Measurements from ENCODE around the gene CD163.
A peak's percentile ranks its signal among the peaks of the same experiment; 100 is the strongest.
"Not testable (repeated sequence)": the region's sequence is repeated elsewhere in the genome, so short reads cannot be mapped to it uniquely, and the experiment has no call there.

The CD163 gene

DNA sequence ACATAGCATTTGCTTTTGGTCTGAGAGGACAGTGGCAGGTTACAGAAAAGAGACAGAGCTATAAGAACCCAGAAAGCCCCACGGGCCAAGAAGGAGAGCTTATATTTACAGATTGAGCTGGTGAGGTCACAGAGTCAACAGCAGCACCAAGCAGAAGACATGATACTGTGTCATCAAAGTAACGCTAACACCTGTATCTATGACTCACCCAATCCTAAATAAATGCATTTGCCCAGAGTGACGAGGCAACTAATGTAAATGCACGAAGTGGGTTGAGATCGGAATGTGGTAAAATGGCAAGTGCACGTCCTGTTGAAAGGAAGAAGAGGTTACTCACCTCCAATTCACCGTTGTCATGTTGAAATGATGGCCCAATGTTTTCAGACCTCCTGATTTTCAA lies 52.9 kb downstream of the CD163 start:
- no peak for DNase-seq (ENCODE audit: low read depth in 3 of 3, low spot score in 1 of 3)

DNA sequence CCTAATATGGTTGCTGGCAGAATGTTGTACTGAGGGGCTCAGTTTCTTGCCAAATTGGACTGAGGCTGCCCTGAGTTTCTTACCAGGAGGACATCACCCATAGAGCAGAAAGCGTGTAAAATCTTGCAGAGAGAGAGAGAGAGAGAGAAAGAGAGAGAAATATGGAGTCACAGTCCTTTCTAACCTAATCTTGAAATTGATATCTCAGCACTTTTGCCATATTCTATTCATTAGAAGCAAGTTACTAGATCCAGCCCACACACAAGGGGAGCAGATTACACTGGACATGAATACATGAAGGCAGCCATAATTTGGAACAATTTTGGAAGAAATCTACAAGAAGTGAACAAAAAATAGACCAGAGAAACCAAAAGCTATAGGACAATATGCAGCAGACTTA lies 55.5 kb downstream of the CD163 start:
- no peak for DNase-seq (ENCODE audit: low read depth in 3 of 3, low spot score in 1 of 3)

DNA sequence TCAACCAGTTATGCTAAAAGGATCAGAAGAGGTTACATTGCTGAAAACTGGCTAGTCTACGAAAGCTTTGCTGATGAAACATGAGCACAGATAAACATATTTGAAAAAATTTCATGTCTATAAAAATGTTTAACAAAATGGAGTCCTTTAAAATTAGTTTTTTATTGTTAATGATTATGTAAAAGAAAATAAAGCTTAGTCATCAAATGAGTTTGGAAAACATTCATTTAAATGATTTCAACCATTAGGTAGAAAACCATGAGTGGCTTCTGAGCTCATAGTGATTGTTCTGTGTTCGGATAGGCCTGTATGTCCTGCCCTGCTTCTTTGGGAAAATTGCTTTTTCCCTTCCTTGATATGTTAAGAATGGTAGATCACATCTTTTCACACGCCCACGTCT lies 59.0 kb downstream of the CD163 start:
- DNase-seq (ENCODE audit: low read depth in 3 of 3, low spot score in 1 of 3), result no peak

DNA sequence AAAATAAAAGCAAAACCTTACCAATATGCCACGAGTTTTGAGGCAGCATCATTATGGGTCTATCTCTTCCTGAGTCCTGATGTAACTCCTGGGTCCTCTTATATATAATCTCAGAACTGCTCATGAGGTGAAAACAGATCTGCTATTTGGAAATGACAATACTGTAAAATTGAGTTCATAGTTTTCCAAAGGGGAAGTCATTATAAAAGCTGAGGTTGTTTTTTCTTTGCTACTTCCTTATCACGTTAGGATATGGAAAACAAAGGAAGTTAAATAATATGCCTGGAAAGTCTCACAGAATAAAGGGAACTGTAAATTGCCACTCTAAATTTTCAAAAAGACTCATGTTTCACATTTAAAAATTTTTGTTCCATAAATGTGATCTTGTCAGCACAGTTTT lies 59.5 kb downstream of the CD163 start, which contains the start of gene CD163L1:
Gene CD163L1 (minus strand): TSS at position 78 of the 400 bp plus-strand sequence. CDS start 26 bp downstream, at position 52.
- DNase-seq (ENCODE audit: low read depth in 3 of 3, low spot score in 1 of 3), result no peak

DNA sequence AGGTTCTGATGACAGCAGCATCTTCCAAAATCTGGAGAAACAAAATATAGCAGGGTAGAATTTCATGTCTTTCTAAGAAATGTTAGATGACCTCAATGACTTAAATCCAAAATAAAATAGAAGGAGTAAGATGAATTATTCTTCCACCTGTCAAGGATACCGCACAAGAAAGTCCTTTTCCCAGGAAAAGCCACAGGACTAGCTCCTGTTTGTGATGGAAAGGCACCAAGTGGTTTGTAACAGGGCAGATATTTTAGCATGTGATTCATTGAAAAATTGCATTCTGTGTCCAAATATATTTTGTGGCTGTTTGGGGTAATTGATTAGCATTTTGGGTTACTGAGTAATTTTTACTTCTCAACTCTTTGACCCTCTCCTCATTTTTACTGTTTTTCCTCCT lies 62.4 kb downstream of the CD163 start:
- DNase-seq (ENCODE audit: low read depth in 3 of 3, low spot score in 1 of 3), result no peak

DNA sequence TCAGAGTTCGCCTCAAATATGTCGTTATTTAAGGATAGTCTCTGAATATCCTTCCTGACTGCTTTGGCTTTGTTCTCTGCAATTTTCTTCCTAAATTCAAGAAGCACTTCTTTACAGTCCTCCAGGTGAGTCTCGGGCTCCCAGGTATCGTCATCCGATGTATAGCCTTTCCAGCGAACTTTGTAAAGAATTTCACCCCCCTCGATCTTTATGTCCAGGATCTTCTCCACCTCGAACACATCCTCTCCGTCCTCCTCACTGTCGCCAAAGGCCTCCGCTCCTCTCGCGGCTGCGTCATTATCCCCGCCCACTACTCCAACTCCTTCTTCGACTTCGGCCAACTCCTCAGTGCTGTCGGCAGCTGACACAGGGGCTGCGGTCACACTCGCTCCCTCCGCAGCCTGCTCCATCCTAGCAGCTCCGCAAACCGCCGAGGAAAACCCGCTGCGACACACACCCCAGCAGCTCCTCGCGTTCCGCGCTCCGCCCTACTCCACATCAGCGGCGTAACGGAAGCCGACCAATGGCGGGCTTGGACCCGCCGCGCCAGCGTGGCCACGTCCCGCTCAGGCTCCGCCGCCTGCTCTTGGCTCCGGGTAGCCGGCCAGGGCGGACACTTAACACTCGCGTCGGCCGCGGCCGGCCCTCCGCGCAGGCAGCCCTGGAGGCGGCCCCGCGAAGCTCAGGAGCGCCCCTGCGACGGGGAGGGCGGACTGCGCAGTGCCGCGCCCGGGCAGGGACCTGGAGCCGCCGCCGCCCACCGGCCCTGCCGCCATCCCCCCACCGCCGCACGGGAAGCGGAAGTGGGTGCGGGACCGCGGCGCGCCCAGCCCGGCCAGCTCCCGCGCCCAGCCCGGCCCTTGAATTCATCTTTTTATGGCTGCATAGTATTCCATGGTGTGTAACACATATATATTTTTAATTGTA lies 63.7 kb downstream of the CD163 start:
- DNase-seq (ENCODE audit: low read depth in 3 of 3, low spot score in 1 of 3), result peak in 1 of 3 donors; percentile 8

DNA sequence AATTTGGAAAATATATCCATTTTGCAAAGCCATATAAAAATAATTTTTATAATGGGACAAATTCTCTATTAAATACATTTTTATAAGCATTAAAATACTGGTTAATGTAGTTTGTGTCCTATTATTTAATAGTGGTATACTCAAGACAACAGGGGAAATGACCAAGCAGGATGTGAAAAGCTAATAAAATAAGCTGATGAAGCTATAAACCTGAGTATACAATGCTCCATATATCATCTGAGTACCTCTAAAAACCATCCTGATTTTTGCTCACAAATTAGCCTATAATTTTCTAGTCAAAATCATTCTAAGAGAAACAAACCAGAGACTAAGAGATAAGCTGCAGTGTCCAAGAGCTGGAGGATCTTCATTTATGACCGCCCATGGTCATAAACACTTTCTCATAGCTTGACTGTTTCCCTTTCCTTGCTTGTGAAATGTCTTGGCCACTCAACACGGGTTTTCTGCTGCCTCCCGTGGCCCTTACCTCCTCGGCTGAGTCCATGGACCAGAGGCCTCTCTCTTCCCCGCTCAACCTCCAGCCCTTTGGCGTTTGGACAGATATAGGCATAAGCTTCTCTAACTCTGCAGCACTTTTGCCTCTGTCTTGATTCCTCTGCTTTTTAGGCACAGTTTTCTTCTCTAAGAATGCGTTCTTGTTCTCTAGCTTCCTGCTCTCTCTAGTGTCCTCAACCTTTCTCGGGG lies 65.1 kb downstream of the CD163 start:
- not testable (repeated sequence) for DNase-seq (ENCODE audit: low read depth in 3 of 3, low spot score in 1 of 3)

DNA sequence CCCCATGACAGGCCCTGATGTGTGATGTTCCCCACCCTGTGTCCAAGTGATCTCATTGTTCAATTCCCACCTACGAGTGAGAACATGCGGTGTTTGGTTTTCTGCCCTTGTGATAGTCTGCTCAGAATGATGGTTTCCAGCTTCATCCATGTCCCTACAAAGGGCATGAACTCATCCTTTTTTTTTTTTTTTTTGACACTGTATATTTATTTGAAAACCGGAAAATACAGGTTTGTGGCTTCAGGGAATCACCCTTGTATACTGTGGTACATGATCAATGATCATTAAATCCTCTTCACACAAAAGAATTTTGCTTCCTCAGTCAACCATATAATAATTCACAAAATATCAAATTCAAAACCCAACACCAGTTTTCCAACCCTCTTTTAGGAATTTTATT lies 66.1 kb downstream of the CD163 start:
- not testable (repeated sequence) for DNase-seq (ENCODE audit: low read depth in 3 of 3, low spot score in 1 of 3)

DNA sequence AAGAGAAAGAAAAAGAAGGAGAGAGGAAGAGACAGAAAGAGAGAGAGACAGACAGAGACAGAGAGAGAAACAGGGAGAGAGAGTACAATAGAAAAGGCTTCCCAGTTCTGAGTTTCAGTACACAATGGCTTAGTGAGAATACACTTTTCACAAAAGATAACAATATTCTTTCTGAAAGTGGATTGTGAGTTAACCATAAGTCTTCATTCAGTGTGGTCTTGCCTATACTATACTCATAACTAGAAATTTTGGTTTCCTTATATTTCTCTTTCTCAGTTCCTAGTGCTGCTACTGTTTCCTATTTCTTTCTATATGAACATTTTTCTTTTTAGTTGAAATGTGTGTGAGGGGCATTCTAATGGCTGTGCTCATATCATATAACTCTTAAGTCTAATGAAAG lies 68.9 kb downstream of the CD163 start:
- DNase-seq (ENCODE audit: low read depth in 3 of 3, low spot score in 1 of 3), result no peak

DNA sequence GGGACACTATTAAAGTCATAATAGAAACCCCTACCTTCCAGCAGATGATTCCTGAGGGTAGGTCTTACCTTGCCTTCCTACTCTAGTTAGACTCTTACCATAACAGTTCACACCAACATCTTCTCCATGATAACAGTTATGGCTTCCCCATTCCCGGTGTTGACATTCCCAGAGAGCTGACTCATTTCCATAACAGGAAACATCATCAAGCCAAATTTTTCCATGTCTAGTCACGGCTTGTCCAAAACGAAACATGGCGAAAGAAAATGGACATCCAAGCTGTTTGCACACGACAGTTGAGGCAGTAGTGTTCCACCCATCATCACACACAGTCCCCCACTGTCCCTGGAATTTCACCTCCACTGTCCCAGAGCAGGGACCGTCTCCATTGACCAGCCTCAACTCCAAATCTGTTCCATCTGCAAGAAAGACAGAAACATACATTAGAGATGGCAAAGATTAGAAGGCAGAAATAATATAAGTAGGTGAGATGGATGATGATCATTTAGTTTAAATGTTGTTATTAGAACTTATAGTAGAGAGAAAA lies 70.2 kb downstream of the CD163 start:
- DNase-seq (ENCODE audit: low read depth in 3 of 3, low spot score in 1 of 3), result no peak

DNA sequence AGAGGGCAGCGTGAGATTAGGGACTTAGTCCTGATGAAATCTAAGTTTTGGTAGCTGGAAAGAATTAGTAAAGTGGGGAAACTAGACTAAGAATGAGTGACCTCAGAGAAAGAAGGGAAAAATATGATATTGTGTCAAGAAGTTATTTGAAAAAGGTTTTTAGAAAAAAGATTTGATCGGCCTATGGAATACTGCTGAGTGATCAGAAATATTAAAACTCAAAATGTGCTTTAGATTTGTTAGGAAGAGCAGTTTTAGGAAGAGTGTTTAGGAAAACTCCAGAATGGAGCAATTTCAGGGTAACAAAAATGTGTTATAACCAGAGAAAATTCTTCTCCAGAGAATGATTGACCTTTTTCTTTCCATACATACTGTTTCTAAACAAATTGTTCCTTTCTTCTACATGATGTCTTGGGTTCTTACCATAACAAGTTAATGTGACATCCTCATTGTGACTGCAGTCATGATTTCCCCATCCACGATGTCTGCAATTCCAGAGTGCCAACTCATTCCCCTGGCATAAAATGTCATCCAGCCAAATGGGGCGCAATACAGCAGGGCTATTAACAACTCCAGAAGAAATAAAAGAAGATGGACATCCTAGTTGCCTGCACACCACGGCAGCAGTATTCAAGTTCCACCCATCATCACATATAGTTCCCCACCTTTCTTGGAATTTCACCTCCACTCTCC lies 71.4 kb downstream of the CD163 start:
- DNase-seq (ENCODE audit: low read depth in 3 of 3, low spot score in 1 of 3), result no peak
